GM12864 (cell line): ENCODE data around the gene EEF1AKMT3.

Experiments used
- DNase-seq: peaks from one replicate; pipeline ENCODE4 v3.0.0-alpha.2; 2011; ENCODE audit warnings: low read depth
- H3K4me3 ChIP-seq: 2 replicates; pipeline ENCODE4 v1.5.1; 2011; ENCODE audit warnings: mild to moderate bottlenecking, low read depth, low read length, control low read depth
- CTCF ChIP-seq: IDR thresholded peaks from 2 replicates; pipeline ENCODE4 v1.5.1; 2011; ENCODE audit warnings: low read depth, mild to moderate bottlenecking, moderate library complexity, low read length, control low read depth, inconsistent platforms; ENCODE audit errors: missing control alignments

Gene EEF1AKMT3

GRCh38 chr12:57796996-57797395 lies 24.6 kb downstream of the EEF1AKMT3 start:
- H3K4me3 ChIP-seq: no peak overlapping the region
- no peak for TF ChIP-seq CTCF
- DNase-seq: no peak

DNA sequence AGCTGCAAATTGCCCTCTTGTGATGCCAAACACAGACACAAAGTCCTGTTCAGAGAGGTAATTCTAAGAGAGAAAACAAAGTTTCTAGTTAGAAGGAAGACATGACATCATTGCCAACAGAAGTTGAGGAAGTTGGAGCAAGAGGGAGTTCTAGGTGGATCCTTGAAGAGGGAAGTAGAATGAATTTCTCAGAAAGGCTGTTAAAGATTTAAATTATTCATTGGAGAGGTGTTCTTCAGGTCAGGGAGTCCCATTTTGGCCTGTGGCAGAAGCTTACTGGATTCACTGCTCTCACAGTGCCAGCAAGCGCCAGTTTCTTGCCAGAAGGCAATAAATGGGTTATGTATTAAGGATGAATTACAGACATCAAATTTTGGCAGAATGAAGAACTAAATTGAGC lies 25.5 kb downstream of the EEF1AKMT3 start:
- no peak for DNase-seq
- no peak overlapping the region for H3K4me3 ChIP-seq
- no peak for TF ChIP-seq CTCF

GRCh38 chr12:57800965-57801364 lies 28.6 kb downstream of the EEF1AKMT3 start:
- no peak for TF ChIP-seq CTCF
- H3K4me3 ChIP-seq: no peak overlapping the region
- no peak for DNase-seq

DNA sequence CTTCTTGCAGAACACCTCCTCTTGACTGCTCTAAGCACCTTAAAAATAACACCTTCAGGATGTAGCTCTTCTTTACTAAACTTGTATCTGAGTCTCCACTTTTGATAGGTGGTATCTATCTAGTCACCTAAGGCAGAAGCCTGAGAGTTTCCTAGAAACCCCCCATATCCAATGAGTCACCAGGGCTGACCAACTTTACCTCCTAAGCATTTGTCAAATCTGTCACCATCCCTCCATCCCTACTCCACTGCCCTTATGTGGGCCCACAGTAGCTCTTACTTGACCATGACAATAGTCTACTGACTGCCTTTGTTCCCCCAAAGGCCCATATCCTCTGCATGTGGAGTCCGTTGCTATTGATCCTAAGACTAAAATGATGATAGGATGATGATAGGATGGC lies 30.2 kb downstream of the EEF1AKMT3 start:
- no peak for TF ChIP-seq CTCF

DNA sequence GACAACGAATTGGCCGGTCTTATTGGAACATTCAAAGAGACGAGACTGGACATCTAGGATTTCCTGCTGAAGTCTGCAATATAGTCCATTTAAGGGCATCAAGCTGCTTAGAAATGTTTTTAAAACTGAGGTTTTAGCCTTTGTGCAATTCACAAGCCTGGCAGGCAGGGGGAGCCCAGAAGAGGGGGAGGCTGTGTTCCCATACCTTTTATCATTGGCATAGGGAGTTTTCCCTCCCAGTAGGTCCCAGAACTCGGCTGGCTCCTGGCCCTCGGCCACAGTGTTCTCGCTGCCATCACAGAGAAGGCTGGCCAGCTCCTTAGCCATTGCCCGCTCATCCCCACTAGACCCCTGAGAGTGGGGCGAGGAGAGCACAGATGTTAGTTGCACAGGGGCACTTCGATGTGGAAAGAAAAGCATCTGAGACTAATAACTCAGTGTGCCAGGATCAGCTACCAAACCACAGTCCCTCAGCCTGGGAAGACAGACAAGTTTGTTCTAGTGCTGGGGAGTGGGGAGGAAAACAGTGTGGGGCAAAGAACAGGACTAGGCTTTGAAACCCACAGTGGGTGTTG lies 31.0 kb downstream of the EEF1AKMT3 start:
- H3K4me3 ChIP-seq: no peak overlapping the region
- peak; percentile 82 for TF ChIP-seq CTCF
- no peak for DNase-seq

More for the DNA sequence above, 30.2 kb downstream of the EEF1AKMT3 start:
- no peak for DNase-seq
- H3K4me3 ChIP-seq: no peak overlapping the region

- no peak for DNase-seq
- TF ChIP-seq CTCF: no peak
- no peak overlapping the region for H3K4me3 ChIP-seq
Measured at GRCh38 chr12:57806677-57807076, 34.3 kb downstream of the EEF1AKMT3 start.

DNA sequence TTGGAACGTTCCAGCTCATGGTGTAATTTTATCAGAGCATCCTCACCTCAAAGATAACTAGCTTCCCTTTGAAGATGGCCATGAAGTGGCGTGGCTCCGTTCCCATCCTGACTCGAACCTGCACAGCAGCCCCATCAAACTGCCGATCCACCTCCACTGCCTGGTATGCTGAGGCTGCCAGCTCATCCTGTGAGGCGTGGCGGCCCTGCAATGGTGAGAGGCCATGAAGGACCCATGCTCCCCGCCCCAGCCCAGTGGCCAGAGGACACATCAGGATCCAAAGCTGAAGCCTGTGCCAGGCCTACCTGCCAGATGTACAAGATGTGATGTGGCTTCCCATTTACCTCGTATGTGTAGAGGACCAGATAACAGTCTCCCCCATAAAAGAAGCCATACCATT lies 34.9 kb downstream of the EEF1AKMT3 start:
- TF ChIP-seq CTCF: no peak
- H3K4me3 ChIP-seq: no peak overlapping the region
- DNase-seq: no peak
